Ascending aorta (tissue), 1 donor: ENCODE results near the gene OPTC. TPM values are rescaled to one million over a fixed set of nuclear protein-coding genes. Genes with fewer than 3 reads are reported as not detected.

ENCODE experiments used
- total RNA-seq: library from RNA; depleted of rRNA; stranded (reverse); fragments of >200 nt; gene quantifications from one replicate; pipeline ENCODE4 v1.1.0, GENCODE V29; 2016

The OPTC gene
- total RNA-seq, 1 donor from 2014 or later, result not detected

Other genes with a start within 250 kb of the OPTC start
- gene BTG2, start 188.6 kb upstream of the OPTC start, total RNA-seq, result 219 TPM
- gene FMOD, start 143.0 kb upstream of the OPTC start, total RNA-seq, result 92.3 TPM
- gene PRELP, start 18.3 kb upstream of the OPTC start, total RNA-seq, result 142 TPM
- 97.1 TPM for gene ATP2B4, start 132.7 kb downstream of the OPTC start, total RNA-seq